ENCODE results near the gene IDE.
"Not testable (repeated sequence)": the region's sequence is repeated elsewhere in the genome, so short reads cannot be mapped to it uniquely, and the experiment has no call there.

The IDE gene

DNA sequence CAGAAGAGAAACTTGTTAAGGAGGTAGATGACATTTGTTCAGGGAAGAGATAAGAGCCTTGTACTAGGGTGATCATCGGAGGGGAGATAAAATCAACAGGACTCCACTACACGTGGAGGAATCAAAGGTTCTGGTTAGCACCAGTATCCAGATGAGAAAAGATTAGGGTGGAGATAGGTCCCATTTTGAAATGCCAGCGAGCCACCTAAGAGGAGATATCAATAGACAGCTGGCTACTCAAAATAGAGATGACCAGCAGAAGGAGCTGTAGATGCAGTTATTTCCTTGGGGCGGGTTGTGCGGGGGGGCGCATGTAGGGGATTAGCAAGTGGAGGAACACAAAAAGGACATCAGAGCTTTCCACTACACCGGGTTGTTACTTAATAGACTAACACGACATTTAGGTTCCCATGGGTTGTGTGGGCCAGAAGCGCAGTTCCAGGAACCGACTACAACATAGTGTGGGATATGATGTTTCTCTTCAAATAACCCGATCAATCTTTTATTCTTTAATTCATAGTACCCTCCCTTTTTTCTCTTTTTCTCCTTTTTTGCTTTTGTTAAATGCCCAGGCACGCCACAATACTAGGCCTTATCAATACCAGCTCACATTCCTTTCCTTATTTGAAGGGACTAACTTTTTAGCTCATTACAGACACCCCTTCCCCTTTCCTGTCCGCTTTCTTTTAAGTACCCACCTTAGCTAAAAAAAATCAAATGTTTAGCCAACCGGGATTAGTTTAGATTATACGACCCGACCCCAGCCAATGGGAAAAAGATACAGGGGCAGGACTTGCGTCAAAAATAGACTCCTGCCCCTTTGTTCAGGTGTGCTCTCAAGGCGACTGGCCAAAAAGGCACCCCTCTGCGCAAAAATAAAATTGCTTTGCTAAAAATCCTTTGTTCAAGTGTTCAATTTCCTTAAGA, 17.0 kb upstream of the IDE start:
- H3K36me3 ChIP-seq (ENCODE audit: control insufficient read depth in 2 of 2, insufficient read depth in 2 of 2, low read length in 2 of 2), result no peaks in the 10 kb centered on the region
- no peaks in the 10 kb centered on the region for H3K27me3 ChIP-seq (ENCODE audit: control insufficient read depth in 2 of 2, insufficient read depth in 2 of 2, low read length in 2 of 2)
- H3K4me3 ChIP-seq (ENCODE audit: low read length in 2 of 2), result peak overlapping the region; percentile 79 to 95
- no peaks in the 10 kb centered on the region for H3K9me3 ChIP-seq (ENCODE audit: control insufficient read depth in 2 of 2, low read length in 2 of 2)
- H3K9ac ChIP-seq (ENCODE audit: low read depth in 1 of 2, low read length in 2 of 2), result peak overlapping the region; percentile 68 to 82
- peak overlapping the region; percentile 89 to 95 for H3K27ac ChIP-seq (ENCODE audit: low read depth in 2 of 2, low read length in 2 of 2)
- H3K4me1 ChIP-seq (ENCODE audit: control insufficient read depth in 2 of 2, insufficient read depth in 2 of 2, low read length in 2 of 2), result peaks cover 5 to 12% of the 10 kb centered on the region in 2 donors

DNA sequence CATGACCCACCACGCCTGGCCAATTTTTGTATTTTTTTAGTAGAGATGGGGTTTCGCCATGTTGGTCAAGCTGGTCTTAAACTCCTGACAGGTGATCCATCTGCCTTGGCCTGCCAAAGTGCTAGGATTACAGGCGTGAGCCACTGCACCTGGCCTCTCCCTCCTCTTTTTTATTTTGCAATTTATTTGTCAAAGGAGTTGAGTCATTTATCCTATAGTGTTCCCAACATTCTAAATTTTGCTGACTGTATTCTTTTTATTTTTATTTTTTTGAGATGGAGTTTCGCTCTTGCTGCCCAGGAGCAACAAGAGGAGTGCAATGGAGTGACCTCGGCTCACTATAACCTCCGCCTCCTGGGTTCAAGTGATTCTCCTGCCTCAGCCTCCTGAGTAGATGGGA, 8.5 kb upstream of the IDE start:
- not testable (repeated sequence) for H3K9ac ChIP-seq (ENCODE audit: low read depth in 1 of 2, low read length in 2 of 2); H3K27me3 ChIP-seq (ENCODE audit: control insufficient read depth in 2 of 2, insufficient read depth in 2 of 2, low read length in 2 of 2); H3K4me3 ChIP-seq (ENCODE audit: low read length in 2 of 2); H3K9me3 ChIP-seq (ENCODE audit: control insufficient read depth in 2 of 2, low read length in 2 of 2); H3K27ac ChIP-seq (ENCODE audit: low read depth in 2 of 2, low read length in 2 of 2); H3K4me1 ChIP-seq (ENCODE audit: control insufficient read depth in 2 of 2, insufficient read depth in 2 of 2, low read length in 2 of 2); H3K36me3 ChIP-seq (ENCODE audit: control insufficient read depth in 2 of 2, insufficient read depth in 2 of 2, low read length in 2 of 2)

DNA sequence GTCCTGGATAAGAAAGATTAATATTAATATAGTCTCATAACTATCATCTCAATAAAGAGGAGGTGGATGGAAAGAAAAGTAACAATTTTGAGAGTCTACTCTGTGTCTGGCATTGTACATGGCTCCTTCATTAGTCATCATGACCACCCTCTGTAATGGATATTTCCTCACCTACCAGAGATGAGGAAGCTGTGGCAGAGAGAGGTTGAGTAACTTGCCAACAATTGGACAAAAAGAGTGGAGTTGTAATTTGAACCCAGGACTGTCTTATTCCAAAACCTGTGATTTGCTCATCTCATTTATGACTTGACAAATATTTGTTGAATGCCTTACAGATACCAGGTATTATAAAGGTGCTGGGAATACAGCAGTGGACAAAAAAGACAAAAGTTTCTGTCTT, 2.1 kb upstream of the IDE start:
- H3K27ac ChIP-seq (ENCODE audit: low read depth in 2 of 2, low read length in 2 of 2), result no peak overlapping the region
- H3K36me3 ChIP-seq (ENCODE audit: control insufficient read depth in 2 of 2, insufficient read depth in 2 of 2, low read length in 2 of 2), result no peaks in the 10 kb centered on the region
- no peaks in the 10 kb centered on the region for H3K9me3 ChIP-seq (ENCODE audit: control insufficient read depth in 2 of 2, low read length in 2 of 2)
- no peaks in the 10 kb centered on the region for H3K27me3 ChIP-seq (ENCODE audit: control insufficient read depth in 2 of 2, insufficient read depth in 2 of 2, low read length in 2 of 2)
- no peak overlapping the region for H3K4me3 ChIP-seq (ENCODE audit: low read length in 2 of 2)
- peaks cover 9 to 16% of the 10 kb centered on the region in 2 donors for H3K4me1 ChIP-seq (ENCODE audit: control insufficient read depth in 2 of 2, insufficient read depth in 2 of 2, low read length in 2 of 2)
- no peak overlapping the region for H3K9ac ChIP-seq (ENCODE audit: low read depth in 1 of 2, low read length in 2 of 2)

- H3K27me3 ChIP-seq (ENCODE audit: control insufficient read depth in 2 of 2, insufficient read depth in 2 of 2, low read length in 2 of 2), result no peaks in the 10 kb centered on the region
- H3K4me3 ChIP-seq (ENCODE audit: low read length in 2 of 2), result peak overlapping the region; percentile 89 to 97
- no peaks in the 10 kb centered on the region for H3K36me3 ChIP-seq (ENCODE audit: control insufficient read depth in 2 of 2, insufficient read depth in 2 of 2, low read length in 2 of 2)
- peak overlapping the region; percentile 94 to 96 for H3K27ac ChIP-seq (ENCODE audit: low read depth in 2 of 2, low read length in 2 of 2)
- peaks cover 9 to 16% of the 10 kb centered on the region in 2 donors for H3K4me1 ChIP-seq (ENCODE audit: control insufficient read depth in 2 of 2, insufficient read depth in 2 of 2, low read length in 2 of 2)
- H3K9ac ChIP-seq (ENCODE audit: low read depth in 1 of 2, low read length in 2 of 2), result peak overlapping the region; percentile 91 to 92
- no peaks in the 10 kb centered on the region for H3K9me3 ChIP-seq (ENCODE audit: control insufficient read depth in 2 of 2, low read length in 2 of 2)
Observed at GRCh38 chr10:92574548-92575261, 812 bp upstream of the IDE start.

GRCh38 chr10:92573091-92573797, 649 bp downstream of the IDE start:
- Histone ChIP-seq H3K27me3 (ENCODE audit: control insufficient read depth in 2 of 2, insufficient read depth in 2 of 2, low read length in 2 of 2) (no peaks in the 10 kb centered on the region), H3K9ac (ENCODE audit: low read depth in 1 of 2, low read length in 2 of 2) (peak overlapping the region; percentile 91 to 92), H3K36me3 (ENCODE audit: control insufficient read depth in 2 of 2, insufficient read depth in 2 of 2, low read length in 2 of 2) (no peaks in the 10 kb centered on the region), H3K4me3 (ENCODE audit: low read length in 2 of 2) (peak overlapping the region; percentile 89 to 97), H3K9me3 (ENCODE audit: control insufficient read depth in 2 of 2, low read length in 2 of 2) (no peaks in the 10 kb centered on the region), H3K4me1 (ENCODE audit: control insufficient read depth in 2 of 2, insufficient read depth in 2 of 2, low read length in 2 of 2) (peaks cover 9 to 18% of the 10 kb centered on the region in 2 donors), H3K27ac (ENCODE audit: low read depth in 2 of 2, low read length in 2 of 2) (peak overlapping the region; percentile 94 to 96)

DNA sequence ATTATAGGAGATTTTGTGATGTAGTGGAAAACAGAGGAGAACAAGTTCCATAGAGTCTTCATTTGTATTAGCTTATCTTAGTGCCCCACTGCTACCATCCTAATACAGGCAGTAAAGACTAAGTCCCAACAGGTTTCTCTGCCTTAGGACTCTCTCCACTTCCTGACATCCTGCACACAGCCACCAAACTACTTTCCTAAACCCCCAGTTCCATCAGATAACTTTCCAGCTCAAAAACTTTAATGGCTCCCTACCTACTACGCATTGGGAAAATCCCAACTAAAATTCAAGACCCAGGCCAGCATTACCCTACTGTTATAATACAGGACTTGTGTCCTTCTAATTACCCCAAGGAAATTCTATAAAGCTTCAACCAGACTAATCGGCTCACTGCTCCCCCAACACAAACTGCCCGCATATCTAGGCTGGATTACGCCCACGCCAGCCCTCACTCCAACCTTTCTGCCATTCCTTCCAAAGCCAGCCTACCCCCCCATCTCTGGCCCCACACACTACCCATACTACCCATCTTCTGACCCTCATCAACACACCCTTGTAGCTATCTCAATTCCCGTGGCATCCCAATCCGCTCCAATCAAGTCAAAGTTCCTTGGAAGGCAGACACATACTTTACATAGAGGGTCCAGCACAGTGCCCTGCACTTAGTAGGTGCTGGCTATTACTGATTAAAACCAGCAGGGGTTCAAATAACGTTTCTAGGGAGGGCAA, 1.4 kb downstream of the IDE start:
- Histone ChIP-seq H3K9ac (ENCODE audit: low read depth in 1 of 2, low read length in 2 of 2) (peak overlapping the region; percentile 91 to 92), H3K27me3 (ENCODE audit: control insufficient read depth in 2 of 2, insufficient read depth in 2 of 2, low read length in 2 of 2) (no peaks in the 10 kb centered on the region), H3K4me1 (ENCODE audit: control insufficient read depth in 2 of 2, insufficient read depth in 2 of 2, low read length in 2 of 2) (peaks cover 9 to 20% of the 10 kb centered on the region in 2 donors), H3K36me3 (ENCODE audit: control insufficient read depth in 2 of 2, insufficient read depth in 2 of 2, low read length in 2 of 2) (no peaks in the 10 kb centered on the region), H3K9me3 (ENCODE audit: control insufficient read depth in 2 of 2, low read length in 2 of 2) (no peaks in the 10 kb centered on the region), H3K27ac (ENCODE audit: low read depth in 2 of 2, low read length in 2 of 2) (no peak overlapping the region), H3K4me3 (ENCODE audit: low read length in 2 of 2) (peak overlapping the region; percentile 89 to 97)

- Histone ChIP-seq H3K27me3 (ENCODE audit: control insufficient read depth in 2 of 2, insufficient read depth in 2 of 2, low read length in 2 of 2) (no peaks in the 10 kb centered on the region), H3K27ac (ENCODE audit: low read depth in 2 of 2, low read length in 2 of 2) (no peak overlapping the region), H3K9me3 (ENCODE audit: control insufficient read depth in 2 of 2, low read length in 2 of 2) (no peaks in the 10 kb centered on the region), H3K9ac (ENCODE audit: low read depth in 1 of 2, low read length in 2 of 2) (no peak overlapping the region), H3K36me3 (ENCODE audit: control insufficient read depth in 2 of 2, insufficient read depth in 2 of 2, low read length in 2 of 2) (no peaks in the 10 kb centered on the region), H3K4me3 (ENCODE audit: low read length in 2 of 2) (no peak overlapping the region), H3K4me1 (ENCODE audit: control insufficient read depth in 2 of 2, insufficient read depth in 2 of 2, low read length in 2 of 2) (peaks cover 9 to 20% of the 10 kb centered on the region in 2 donors)
Observed at GRCh38 chr10:92571649-92572048, 2.2 kb downstream of the IDE start.

- H3K4me1 ChIP-seq (ENCODE audit: control insufficient read depth in 2 of 2, insufficient read depth in 2 of 2, low read length in 2 of 2), result peaks cover 9 to 15% of the 10 kb centered on the region in 2 donors
- H3K9me3 ChIP-seq (ENCODE audit: control insufficient read depth in 2 of 2, low read length in 2 of 2); H3K4me3 ChIP-seq (ENCODE audit: low read length in 2 of 2); H3K27me3 ChIP-seq (ENCODE audit: control insufficient read depth in 2 of 2, insufficient read depth in 2 of 2, low read length in 2 of 2); H3K36me3 ChIP-seq (ENCODE audit: control insufficient read depth in 2 of 2, insufficient read depth in 2 of 2, low read length in 2 of 2); H3K27ac ChIP-seq (ENCODE audit: low read depth in 2 of 2, low read length in 2 of 2); H3K9ac ChIP-seq (ENCODE audit: low read depth in 1 of 2, low read length in 2 of 2): not testable (repeated sequence)
Observed at GRCh38 chr10:92569663-92570062, 4.2 kb downstream of the IDE start.

GRCh38 chr10:92569071-92569470, 4.8 kb downstream of the IDE start:
- Histone ChIP-seq H3K9ac (ENCODE audit: low read depth in 1 of 2, low read length in 2 of 2) (no peak overlapping the region), H3K36me3 (ENCODE audit: control insufficient read depth in 2 of 2, insufficient read depth in 2 of 2, low read length in 2 of 2) (peaks cover 0 to 2% of the 10 kb centered on the region in 2 donors), H3K9me3 (ENCODE audit: control insufficient read depth in 2 of 2, low read length in 2 of 2) (no peaks in the 10 kb centered on the region), H3K4me1 (ENCODE audit: control insufficient read depth in 2 of 2, insufficient read depth in 2 of 2, low read length in 2 of 2) (peaks cover 9 to 13% of the 10 kb centered on the region in 2 donors), H3K4me3 (ENCODE audit: low read length in 2 of 2) (no peak overlapping the region), H3K27me3 (ENCODE audit: control insufficient read depth in 2 of 2, insufficient read depth in 2 of 2, low read length in 2 of 2) (no peaks in the 10 kb centered on the region), H3K27ac (ENCODE audit: low read depth in 2 of 2, low read length in 2 of 2) (no peak overlapping the region)

Measured in mucosa of rectum (tissue), 2 donors.